ENCODE data around the gene HSBP1L1. TPM values are rescaled to one million over a fixed set of nuclear protein-coding genes. Genes with fewer than 3 reads are reported as not detected.
A peak's percentile ranks its signal among the peaks of the same experiment; 100 is the strongest.

The HSBP1L1 gene
- total and polyA plus RNA-seq, 2 experiments from 2014 or later, result 1.8 to 3.7 TPM

- peak overlapping the region; percentile 54; the same call in 1 of the 2 replicates for H3K27ac Mint-ChIP-seq
- DNase-seq (ENCODE audit: low spot score), result no peak
Measured at GRCh38 chr18:79926715-79927606, 37.5 kb upstream of the HSBP1L1 start.

More at GRCh38 chr18:79926715-79927606, 37.5 kb upstream of the HSBP1L1 start:
- H3K27ac ChIP-seq (ENCODE audit: low read depth), result no peak overlapping the region
- no peak overlapping the region for H2AFZ ChIP-seq
- no peak overlapping the region for H3K4me2 ChIP-seq
- no peak overlapping the region for H3K4me3 ChIP-seq
- TF ChIP-seq CREB1 (CRISPR knock-in tag; IDR thresholded peaks at IDR 0.05; ENCODE audit: low read depth) (no peak), ZNF114 (CRISPR knock-in tag; IDR thresholded peaks at IDR 0.05) (no peak), ETS1 (IDR thresholded peaks at IDR 0.05) (no peak), ZNF331 (CRISPR knock-in tag; IDR thresholded peaks at IDR 0.05; ENCODE audit: low read depth) (no peak), POLR2AphosphoS5 (IDR thresholded peaks at IDR 0.05; ENCODE audit: low read depth) (no peak), EZH2 (IDR thresholded peaks at IDR 0.05; ENCODE audit: low read depth, unreplicated experiment) (no peak), NANOG (IDR thresholded peaks at IDR 0.05; ENCODE audit: borderline replicate concordance) (no peak), STAT1 (IDR thresholded peaks at IDR 0.05; ENCODE audit: unreplicated experiment) (no peak), JUNB (IDR thresholded peaks at IDR 0.05; ENCODE audit: unreplicated experiment) (no peak), EZH2phosphoT487 (IDR thresholded peaks at IDR 0.05; ENCODE audit: unreplicated experiment) (no peak)
- TF ChIP-seq, protein P1, sequence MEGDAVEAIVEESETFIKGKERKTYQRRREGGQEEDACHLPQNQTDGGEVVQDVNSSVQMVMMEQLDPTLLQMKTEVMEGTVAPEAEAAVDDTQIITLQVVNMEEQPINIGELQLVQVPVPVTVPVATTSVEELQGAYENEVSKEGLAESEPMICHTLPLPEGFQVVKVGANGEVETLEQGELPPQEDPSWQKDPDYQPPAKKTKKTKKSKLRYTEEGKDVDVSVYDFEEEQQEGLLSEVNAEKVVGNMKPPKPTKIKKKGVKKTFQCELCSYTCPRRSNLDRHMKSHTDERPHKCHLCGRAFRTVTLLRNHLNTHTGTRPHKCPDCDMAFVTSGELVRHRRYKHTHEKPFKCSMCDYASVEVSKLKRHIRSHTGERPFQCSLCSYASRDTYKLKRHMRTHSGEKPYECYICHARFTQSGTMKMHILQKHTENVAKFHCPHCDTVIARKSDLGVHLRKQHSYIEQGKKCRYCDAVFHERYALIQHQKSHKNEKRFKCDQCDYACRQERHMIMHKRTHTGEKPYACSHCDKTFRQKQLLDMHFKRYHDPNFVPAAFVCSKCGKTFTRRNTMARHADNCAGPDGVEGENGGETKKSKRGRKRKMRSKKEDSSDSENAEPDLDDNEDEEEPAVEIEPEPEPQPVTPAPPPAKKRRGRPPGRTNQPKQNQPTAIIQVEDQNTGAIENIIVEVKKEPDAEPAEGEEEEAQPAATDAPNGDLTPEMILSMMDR (conservative IDR thresholded peaks at IDR 0.05; ENCODE audit: low read depth in 2 of 2), result no peak; a peak in 1 of 4 replicates
- TF ChIP-seq, protein P2, sequence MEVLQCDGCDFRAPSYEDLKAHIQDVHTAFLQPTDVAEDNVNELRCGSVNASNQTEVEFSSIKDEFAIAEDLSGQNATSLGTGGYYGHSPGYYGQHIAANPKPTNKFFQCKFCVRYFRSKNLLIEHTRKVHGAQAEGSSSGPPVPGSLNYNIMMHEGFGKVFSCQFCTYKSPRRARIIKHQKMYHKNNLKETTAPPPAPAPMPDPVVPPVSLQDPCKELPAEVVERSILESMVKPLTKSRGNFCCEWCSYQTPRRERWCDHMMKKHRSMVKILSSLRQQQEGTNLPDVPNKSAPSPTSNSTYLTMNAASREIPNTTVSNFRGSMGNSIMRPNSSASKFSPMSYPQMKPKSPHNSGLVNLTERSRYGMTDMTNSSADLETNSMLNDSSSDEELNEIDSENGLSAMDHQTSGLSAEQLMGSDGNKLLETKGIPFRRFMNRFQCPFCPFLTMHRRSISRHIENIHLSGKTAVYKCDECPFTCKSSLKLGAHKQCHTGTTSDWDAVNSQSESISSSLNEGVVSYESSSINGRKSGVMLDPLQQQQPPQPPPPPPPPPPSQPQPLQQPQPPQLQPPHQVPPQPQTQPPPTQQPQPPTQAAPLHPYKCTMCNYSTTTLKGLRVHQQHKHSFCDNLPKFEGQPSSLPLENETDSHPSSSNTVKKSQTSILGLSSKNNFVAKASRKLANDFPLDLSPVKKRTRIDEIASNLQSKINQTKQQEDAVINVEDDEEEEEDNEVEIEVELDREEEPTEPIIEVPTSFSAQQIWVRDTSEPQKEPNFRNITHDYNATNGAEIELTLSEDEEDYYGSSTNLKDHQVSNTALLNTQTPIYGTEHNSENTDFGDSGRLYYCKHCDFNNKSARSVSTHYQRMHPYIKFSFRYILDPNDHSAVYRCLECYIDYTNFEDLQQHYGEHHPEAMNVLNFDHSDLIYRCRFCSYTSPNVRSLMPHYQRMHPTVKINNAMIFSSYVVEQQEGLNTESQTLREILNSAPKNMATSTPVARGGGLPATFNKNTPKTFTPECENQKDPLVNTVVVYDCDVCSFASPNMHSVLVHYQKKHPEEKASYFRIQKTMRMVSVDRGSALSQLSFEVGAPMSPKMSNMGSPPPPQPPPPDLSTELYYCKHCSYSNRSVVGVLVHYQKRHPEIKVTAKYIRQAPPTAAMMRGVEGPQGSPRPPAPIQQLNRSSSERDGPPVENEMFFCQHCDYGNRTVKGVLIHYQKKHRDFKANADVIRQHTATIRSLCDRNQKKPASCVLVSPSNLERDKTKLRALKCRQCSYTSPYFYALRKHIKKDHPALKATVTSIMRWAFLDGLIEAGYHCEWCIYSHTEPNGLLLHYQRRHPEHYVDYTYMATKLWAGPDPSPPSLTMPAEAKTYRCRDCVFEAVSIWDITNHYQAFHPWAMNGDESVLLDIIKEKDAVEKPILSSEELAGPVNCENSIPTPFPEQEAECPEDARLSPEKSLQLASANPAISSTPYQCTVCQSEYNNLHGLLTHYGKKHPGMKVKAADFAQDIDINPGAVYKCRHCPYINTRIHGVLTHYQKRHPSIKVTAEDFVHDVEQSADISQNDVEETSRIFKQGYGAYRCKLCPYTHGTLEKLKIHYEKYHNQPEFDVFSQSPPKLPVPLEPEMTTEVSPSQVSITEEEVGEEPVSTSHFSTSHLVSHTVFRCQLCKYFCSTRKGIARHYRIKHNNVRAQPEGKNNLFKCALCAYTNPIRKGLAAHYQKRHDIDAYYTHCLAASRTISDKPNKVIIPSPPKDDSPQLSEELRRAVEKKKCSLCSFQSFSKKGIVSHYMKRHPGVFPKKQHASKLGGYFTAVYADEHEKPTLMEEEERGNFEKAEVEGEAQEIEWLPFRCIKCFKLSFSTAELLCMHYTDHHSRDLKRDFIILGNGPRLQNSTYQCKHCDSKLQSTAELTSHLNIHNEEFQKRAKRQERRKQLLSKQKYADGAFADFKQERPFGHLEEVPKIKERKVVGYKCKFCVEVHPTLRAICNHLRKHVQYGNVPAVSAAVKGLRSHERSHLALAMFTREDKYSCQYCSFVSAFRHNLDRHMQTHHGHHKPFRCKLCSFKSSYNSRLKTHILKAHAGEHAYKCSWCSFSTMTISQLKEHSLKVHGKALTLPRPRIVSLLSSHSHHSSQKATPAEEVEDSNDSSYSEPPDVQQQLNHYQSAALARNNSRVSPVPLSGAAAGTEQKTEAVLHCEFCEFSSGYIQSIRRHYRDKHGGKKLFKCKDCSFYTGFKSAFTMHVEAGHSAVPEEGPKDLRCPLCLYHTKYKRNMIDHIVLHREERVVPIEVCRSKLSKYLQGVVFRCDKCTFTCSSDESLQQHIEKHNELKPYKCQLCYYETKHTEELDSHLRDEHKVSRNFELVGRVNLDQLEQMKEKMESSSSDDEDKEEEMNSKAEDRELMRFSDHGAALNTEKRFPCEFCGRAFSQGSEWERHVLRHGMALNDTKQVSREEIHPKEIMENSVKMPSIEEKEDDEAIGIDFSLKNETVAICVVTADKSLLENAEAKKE (CRISPR knock-in tag; IDR thresholded peaks at IDR 0.05), result no peak
- TF ChIP-seq, protein P3, sequence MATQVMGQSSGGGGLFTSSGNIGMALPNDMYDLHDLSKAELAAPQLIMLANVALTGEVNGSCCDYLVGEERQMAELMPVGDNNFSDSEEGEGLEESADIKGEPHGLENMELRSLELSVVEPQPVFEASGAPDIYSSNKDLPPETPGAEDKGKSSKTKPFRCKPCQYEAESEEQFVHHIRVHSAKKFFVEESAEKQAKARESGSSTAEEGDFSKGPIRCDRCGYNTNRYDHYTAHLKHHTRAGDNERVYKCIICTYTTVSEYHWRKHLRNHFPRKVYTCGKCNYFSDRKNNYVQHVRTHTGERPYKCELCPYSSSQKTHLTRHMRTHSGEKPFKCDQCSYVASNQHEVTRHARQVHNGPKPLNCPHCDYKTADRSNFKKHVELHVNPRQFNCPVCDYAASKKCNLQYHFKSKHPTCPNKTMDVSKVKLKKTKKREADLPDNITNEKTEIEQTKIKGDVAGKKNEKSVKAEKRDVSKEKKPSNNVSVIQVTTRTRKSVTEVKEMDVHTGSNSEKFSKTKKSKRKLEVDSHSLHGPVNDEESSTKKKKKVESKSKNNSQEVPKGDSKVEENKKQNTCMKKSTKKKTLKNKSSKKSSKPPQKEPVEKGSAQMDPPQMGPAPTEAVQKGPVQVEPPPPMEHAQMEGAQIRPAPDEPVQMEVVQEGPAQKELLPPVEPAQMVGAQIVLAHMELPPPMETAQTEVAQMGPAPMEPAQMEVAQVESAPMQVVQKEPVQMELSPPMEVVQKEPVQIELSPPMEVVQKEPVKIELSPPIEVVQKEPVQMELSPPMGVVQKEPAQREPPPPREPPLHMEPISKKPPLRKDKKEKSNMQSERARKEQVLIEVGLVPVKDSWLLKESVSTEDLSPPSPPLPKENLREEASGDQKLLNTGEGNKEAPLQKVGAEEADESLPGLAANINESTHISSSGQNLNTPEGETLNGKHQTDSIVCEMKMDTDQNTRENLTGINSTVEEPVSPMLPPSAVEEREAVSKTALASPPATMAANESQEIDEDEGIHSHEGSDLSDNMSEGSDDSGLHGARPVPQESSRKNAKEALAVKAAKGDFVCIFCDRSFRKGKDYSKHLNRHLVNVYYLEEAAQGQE (IDR thresholded peaks at IDR 0.05; ENCODE audit: unreplicated experiment), result no peak
- peaks cover 25% of the 10 kb centered on the region for H3K36me3 Mint-ChIP-seq (ENCODE audit: low read depth)
- peaks cover 13% of the 10 kb centered on the region for H3K4me1 Mint-ChIP-seq
- H3K4me1 ChIP-seq (ENCODE audit: insufficient read depth), result no peaks in the 10 kb centered on the region
- H3K27me3 ChIP-seq (ENCODE audit: insufficient read depth), result no peaks in the 10 kb centered on the region
- H3K27me3 Mint-ChIP-seq (ENCODE audit: insufficient read depth, low read depth, poor library complexity), result peaks cover 9% of the 10 kb centered on the region
- peaks cover 26% of the 10 kb centered on the region for H3K9me3 Mint-ChIP-seq
- no peak overlapping the region for H3K4me3 Mint-ChIP-seq
- peaks cover 4% of the 10 kb centered on the region; the same call in 1 of the 2 replicates for H3K36me3 ChIP-seq (ENCODE audit: insufficient read depth)
- H3K9me2 ChIP-seq (ENCODE audit: insufficient read depth), result no peaks in the 10 kb centered on the region
- ATAC-seq, result peak; percentile 74
- H3K79me2 ChIP-seq (replicated peaks; ENCODE audit: insufficient read depth), result peaks cover 9% of the 10 kb centered on the region; the same call in 1 of the 2 replicates
- H3F3A ChIP-seq (replicated peaks; ENCODE audit: low read depth), result no peaks in the 10 kb centered on the region
- no peaks in the 10 kb centered on the region for H4K20me1 ChIP-seq (replicated peaks; ENCODE audit: insufficient read depth)

Measured in GM23338 (cell line).